ENCODE results near the gene PRKCE.

PRKCE gene

GRCh38 chr2:45992021-45992740 is 340.7 kb downstream of the PRKCE start:
- DNase-seq (ENCODE audit: low spot score): no peak

- no peak for DNase-seq (ENCODE audit: low spot score)
Observed at GRCh38 chr2:45992741-45993475, 341.4 kb downstream of the PRKCE start.

DNA sequence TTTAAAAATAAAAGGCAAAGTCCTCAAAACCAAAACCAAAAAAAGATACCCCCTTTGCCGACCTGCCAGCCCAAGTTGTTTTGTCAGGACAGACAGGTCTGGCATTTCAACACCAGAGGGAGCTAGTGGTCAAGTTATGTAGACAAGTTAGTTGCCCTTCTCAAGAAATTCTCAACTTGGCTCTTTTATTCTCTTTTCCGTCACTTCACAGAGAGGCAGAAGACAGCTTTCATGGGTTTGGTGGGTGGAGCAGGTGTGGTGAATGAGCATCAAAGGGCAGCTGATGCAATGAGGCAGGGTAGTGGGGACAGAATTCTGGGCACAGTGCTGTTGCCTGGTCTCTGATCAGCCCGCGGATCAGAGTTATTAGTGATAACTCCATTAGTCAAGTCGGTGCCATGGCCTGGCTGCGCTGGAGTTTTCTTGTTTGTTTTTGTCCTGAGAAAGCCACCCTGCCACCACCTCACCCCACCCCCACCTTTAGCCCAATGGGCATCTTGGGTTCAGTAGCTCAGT is 342.1 kb downstream of the PRKCE start:
- DNase-seq (ENCODE audit: low spot score): peak; percentile 72

- no peak for DNase-seq (ENCODE audit: low spot score)
Observed at GRCh38 chr2:45994060-45994459, 342.6 kb downstream of the PRKCE start.

DNA sequence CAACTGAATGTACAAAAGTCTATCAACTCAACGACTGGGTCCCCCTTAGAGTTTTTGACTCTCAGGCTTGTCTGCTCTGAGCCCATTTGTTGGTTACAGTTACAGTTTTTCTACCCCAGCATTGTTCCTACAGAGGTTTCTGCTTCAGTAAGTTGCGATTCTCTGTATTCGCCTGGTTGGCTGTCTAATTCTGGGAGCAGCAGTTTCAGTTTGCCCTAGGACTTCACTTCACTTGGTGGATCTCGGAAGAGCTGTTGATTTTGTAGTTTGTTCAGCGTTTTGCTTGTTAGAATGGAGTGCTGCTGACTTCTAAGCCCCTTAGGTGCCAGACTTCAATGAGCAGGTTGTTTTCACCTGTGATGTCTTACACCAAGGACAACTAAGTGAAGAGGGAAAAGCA is 349.2 kb downstream of the PRKCE start:
- no peak for DNase-seq (ENCODE audit: low spot score)

GRCh38 chr2:46001290-46001689 is 349.8 kb downstream of the PRKCE start:
- no peak for DNase-seq (ENCODE audit: low spot score)

DNA sequence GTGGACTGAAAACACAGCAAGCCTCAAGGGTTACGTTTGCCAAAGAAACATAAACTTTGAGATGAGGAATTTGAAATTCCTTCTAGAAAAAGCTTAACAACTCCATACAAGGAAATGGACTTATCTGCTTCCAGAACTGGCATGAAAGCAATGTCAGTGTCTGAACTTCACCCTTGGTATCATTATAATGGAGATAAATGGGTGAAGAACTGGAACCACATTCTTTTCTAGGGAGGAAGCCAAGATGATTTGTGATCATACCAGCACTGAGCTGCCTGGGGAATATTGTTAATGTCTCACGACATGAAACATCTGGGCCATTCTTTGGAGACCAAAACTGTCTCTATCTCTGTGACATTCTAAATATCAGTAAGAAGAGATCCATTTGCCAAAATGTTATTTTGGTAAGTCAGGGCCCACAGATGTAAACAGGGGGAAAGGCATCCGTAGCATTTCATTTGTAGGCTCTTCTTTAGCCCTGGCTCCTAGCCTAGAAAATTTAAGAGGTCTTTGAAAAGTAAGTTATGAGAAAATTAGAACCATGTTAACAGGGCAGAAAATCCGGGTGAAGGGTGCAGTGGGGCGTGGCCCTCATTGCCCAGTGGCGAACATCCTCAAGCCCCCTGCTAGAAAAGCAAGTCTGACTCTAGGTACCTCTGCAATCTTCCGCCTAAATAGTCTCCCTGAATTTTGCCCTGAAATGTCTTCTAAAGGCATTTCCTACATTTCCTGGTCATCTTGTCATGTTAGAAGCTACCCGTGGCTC is 350.4 kb downstream of the PRKCE start:
- no peak for DNase-seq (ENCODE audit: low spot score)

DNA sequence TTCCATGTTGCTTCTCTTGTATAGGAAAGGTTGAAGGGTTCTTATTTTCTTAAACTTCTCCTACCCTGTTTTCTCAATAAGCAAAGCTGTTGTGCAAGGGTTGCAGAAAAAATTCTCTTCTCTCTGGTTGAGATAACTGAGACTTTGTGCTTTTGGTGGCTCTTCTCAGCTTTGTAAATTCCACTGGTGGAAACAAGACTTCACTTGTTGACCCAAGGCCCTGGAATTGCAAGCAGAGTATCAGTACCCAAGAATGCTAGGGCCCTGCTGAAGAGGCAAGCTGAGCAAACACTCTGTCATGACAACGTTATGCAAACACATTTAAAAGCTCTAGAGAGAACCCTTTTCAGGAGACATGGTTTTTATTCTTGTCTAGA is 351.0 kb downstream of the PRKCE start:
- DNase-seq (ENCODE audit: low spot score): no peak

GRCh38 chr2:46002947-46003346 is 351.5 kb downstream of the PRKCE start:
- DNase-seq (ENCODE audit: low spot score): no peak

DNA sequence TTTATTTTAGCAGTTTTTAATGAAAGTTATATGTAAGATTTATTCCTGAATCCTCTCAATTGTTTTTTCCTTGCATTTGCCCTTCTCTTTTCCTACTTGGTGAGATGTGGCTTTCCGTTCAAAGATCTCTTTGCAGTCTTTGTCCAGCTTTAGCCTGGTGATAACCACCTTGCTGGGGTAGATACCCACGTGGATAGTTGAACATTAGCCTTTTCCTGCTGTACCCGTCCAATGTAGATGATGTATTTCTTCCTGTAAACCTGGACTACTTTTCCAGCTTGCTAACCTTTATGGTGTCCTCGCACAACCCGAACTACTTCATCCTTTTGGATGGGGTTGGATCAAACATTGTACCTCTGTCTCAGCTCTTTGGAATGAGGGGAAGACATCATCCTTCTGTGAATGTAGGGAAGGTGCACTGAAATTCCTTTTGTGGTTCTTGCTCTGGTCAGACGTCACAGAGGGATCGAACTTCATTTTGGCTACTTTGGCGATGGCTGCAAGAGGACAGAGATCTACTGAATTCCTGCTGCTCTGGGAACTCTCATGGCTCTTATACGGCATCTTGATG is 352.5 kb downstream of the PRKCE start:
- no peak for DNase-seq (ENCODE audit: low spot score)

DNA sequence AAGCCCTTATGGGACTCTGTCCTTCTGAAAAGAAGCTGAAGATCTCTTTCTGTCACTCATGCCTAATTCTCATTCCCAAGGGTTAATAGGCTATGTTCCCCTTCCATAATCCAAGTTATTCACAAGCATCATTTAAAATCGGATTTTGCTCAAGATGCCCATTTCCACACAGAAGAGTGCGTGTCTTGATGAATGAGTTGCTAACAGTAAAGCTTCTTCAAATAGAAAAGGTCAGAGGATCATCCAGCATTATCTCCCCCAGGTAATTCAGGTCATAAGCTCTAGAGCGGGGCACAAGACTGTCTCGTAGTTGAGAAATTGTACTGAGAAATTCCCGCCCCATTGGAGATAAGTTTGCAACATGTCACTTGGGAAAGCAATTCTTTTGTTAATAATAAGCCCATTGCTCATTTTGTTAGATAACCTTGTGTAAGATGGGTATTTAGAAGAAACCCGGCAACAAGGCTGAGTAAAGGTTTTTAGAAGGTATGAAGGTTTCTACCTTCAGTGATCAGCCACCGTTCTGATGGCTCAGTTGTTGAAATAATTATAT is 355.1 kb downstream of the PRKCE start:
- no peak for DNase-seq (ENCODE audit: low spot score)

DNA sequence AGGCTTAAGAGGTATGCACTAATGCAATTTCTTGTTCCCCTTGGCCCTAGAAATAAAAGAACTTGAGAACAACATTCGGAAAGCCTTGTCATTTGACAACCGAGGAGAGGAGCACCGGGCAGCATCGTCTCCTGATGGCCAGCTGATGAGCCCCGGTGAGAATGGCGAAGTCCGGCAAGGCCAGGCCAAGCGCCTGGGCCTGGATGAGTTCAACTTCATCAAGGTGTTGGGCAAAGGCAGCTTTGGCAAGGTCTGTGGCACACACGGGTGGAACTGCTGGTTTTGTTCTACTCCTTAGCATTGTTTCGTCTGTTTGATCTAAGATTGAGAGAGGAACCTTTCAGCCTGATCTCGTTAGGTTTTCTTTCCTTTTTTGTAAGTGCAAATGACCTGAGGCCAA is 355.9 kb downstream of the PRKCE start:
- DNase-seq (ENCODE audit: low spot score): no peak

DNA sequence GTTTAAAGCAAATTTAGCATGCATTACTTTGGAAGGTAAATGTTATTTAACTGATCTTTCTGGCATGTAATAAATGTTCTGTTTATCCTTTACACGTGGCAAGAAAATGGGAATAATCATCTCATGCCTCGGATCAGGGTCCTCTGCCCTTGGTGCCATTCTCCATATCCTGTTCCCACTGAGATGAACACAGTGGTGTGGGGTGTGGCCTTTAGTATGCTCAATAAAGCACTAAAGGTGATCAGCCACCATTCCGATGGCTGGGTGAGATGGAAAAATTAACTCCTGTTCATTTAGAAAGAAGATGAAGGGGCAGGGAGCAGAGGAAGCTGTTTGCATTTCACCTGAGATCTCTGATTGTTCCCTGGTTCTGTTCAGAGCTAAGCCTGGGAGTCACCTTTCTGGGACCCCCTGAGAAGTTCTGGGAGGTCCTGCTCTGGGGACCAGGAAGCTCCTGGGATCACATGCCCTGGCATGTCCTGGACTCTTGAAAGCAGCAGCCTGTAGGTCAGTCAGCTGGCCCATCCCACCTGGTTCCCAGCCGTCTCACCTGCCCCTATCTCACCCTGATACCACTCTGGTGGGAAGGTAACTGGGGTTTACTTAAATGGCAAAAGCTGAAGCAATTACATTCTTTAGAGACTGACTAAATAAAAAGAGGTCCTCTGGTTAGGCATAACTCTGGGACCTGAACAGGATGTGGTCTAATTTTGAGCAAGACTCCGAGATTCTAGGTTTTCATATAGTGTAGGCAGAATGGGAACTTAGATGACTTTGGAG is 356.8 kb downstream of the PRKCE start:
- DNase-seq (ENCODE audit: low spot score): no peak

GRCh38 chr2:46009315-46009714 is 357.8 kb downstream of the PRKCE start:
- no peak for DNase-seq (ENCODE audit: low spot score)

DNA sequence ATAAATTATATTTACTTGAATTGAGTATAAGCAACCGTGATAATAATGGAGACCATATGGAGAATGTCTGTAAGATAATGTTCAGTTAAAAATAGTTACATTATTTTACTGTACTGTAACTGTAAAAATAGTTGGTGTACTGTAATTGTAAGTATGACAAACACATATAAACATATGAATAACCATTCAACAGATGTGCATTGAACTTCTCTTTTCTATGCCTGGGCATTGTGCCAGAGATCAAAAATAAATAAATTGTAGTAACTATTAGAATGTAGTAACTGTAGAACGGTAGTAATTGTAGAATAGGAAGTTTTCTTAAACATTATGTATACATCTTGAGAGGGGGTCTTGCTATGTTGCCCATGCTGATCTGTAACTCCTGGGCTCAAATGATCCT is 358.3 kb downstream of the PRKCE start:
- DNase-seq (ENCODE audit: low spot score): no peak

- DNase-seq (ENCODE audit: low spot score): no peak
Observed at GRCh38 chr2:46010223-46010924, 358.9 kb downstream of the PRKCE start.

DNA sequence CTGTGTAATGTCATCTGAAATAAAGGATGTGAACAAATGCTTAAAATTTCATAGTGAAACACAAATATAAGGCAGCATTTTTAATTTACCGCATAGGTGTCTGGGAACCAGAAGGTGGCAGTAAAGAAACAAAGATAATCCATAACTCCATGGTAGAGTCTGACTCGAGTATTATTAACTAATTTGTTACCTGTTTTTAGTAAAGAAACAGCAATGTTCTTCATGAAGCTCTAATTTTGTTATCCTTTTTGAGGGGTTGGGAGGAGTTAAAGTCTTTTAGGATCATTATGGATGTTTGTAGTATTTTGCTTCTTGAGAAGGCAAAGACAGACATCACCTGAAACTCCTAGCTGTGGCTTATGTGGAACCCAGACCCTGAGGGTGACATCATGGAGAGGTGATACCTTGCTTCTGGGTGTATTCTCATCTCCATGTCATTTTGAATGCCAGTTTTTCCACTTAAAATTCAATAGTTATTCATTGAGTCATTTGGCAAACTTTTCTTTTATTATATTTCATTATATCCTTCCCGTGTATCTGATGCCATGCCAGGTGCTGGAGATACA is 359.5 kb downstream of the PRKCE start:
- peak; percentile 66 for DNase-seq (ENCODE audit: low spot score)

DNA sequence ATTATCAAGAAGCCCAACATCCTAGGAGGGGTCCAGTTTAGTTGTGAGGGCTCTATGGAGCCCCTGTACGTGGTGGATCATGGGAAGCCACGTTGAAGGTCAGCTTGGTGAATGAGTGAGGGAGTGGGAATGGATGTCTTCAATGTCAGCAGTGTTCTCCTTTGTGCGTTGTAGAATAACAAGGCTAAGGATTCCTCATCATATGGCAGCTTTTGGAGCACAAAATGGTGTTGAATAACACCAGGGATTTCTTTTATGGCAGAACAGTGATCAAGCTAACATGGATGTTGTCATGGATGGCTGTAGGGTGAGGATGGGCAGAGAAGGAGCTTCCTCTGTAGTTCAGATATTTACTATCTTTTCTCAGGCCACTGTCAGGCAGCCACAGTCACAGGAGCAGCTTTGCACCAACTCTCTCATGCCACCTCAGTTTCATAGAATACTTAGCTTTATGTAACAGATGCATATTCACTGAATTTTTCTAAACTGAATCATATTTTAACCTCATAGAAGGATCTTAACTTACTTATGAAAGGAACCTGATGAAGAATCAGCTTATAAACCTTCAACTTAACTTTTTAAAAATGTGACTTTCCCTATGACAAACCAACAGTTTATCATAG is 361.3 kb downstream of the PRKCE start:
- no peak for DNase-seq (ENCODE audit: low spot score)

GRCh38 chr2:46013726-46014125 is 362.3 kb downstream of the PRKCE start:
- no peak for DNase-seq (ENCODE audit: low spot score)

All from kidney capillary endothelial cell (primary cell).